ENCODE data around the gene HP1BP3. TPM values are rescaled to one million over a fixed set of nuclear protein-coding genes. Genes with fewer than 3 reads are reported as not detected.

Gene HP1BP3
- total RNA-seq, 1 experiment from 2014 or later = 251 TPM

DNA sequence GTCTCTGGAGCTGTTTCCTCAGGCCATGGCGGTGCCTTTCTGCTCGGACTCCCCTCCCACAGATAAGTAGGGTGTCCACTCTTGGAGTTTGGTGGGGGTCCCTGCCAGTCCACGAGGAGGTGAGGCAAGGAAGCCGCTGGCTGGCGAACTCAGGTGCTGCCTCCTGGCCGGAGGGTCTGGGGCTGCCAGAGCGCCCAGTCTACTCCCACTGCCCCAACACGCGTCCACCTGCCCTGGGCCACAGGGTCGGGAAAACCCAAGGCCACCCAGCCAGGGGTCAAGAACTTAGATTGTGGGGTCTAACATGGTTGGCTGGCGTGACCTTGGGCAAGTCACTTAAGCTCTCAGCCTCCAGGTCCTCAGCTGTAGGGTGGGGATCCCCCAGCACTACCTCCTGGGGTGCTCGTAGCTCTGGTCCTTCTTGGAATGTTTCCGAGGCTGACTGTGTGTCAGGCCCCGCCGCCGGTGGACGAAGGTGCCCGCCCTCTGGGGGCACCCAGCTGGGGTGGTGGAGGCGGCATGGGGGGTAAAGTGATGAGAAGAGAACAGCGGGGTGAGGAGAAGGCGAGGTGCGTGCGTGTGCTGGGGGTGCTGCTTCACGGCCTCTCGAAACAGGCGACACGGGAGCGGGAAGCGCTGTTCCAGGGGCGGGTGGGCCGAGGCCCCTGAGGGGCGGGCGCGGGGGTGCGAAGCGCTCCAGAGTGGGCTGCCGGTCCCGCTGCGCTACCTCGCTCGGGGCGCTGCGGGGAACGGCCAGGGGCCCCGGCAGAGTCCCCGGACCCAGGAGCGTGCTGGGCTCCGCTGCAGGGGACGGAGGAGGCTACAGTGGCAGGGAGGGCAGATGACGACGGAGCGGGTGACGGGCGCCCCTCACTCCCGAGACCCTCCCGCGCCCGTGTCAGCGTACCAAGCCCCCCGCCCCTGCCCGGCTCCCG lies 55.8 kb downstream of the HP1BP3 start:
- TF ChIP-seq EZH2 (IDR thresholded peaks at IDR 0.05; ENCODE audit: low read depth) (no peak), CTCF (conservative IDR thresholded peaks at IDR 0.05) (no peak)
- Histone ChIP-seq H2AFZ (no peak overlapping the region), H3K27ac (no peak overlapping the region), H3K4me1 (replicated peaks; ENCODE audit: insufficient read depth) (peaks cover 12% of the 10 kb centered on the region), H3K9me2 (ENCODE audit: insufficient read depth) (no peaks in the 10 kb centered on the region), H3K4me2 (peak overlapping the region; percentile 88), H3K79me2 (ENCODE audit: low read depth) (no peaks in the 10 kb centered on the region), H3K27me3 (ENCODE audit: insufficient read depth, low read depth) (no peaks in the 10 kb centered on the region), H3K9me3 (ENCODE audit: insufficient read depth, low read depth) (no peaks in the 10 kb centered on the region), H4K20me1 (ENCODE audit: insufficient read depth) (no peaks in the 10 kb centered on the region), H3K4me3 (peak overlapping the region; percentile 58; the same call in 1 of the 2 replicates), H3F3A (ENCODE audit: insufficient read depth, low read depth) (peaks cover 15% of the 10 kb centered on the region), H3K36me3 (ENCODE audit: low read depth) (no peaks in the 10 kb centered on the region)
- intact Hi-C loops (cut with micrococcal nuclease; ENCODE audit: unreplicated experiment) = loop anchor here (5.0 kb wide), 2 partner anchors 34 to 209 kb away; no protein-coding TSS in a partner anchor
- DNase-seq = no peak
- no TSS peak for BruUV-seq (replicated peaks)
- ChIA-PET POLR2A (ENCODE audit: unreplicated experiment) (no interaction called here), CTCF (interaction anchor here (0.6 to 0.7 kb wide), 2 partner anchors 56 to 107 kb away, joined by 5 to 6 read pairs; partner anchors contain the start of gene HP1BP3)

DNA sequence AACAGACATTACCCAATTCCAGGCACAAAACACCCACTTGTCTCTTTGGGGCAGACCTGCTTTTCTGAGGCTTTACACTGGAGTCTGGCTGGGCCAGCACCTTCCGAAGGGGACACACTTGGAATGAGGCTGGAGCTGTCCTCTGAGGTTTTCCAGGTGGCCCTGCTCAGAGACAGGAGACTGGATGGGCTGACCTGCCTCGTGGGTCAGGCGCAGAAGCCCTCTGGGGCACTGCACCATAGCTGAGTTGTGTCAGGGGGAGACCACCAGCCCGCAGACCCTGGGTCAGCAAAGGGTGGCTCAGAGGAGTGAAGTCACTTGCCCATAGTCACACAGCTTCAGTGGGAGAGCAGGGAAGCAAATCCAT lies 56.4 kb downstream of the HP1BP3 start:
- H2AFZ ChIP-seq = no peak overlapping the region
- intact Hi-C loops (cut with micrococcal nuclease; ENCODE audit: unreplicated experiment) = loop anchor here (5.0 kb wide), 2 partner anchors 33 to 208 kb away; no protein-coding TSS in a partner anchor
- H3K36me3 ChIP-seq (ENCODE audit: low read depth) = no peaks in the 10 kb centered on the region
- H3K4me1 ChIP-seq (replicated peaks; ENCODE audit: insufficient read depth) = peaks cover 12% of the 10 kb centered on the region
- POLR2A ChIA-PET (ENCODE audit: unreplicated experiment) = no interaction called here
- no peak overlapping the region for H3K27ac ChIP-seq
- no peak overlapping the region for H3K4me2 ChIP-seq
- no peaks in the 10 kb centered on the region for H3K9me3 ChIP-seq (ENCODE audit: insufficient read depth, low read depth)
- no peaks in the 10 kb centered on the region for H4K20me1 ChIP-seq (ENCODE audit: insufficient read depth)
- H3K79me2 ChIP-seq (ENCODE audit: low read depth) = no peaks in the 10 kb centered on the region
- H3K4me3 ChIP-seq = no peak overlapping the region
- CTCF ChIA-PET = interaction anchor here (0.6 kb wide), 1 partner anchor 106 kb away, joined by 6 read pairs; no protein-coding TSS in a partner anchor
- peaks cover 15% of the 10 kb centered on the region for H3F3A ChIP-seq (ENCODE audit: insufficient read depth, low read depth)
- no peak for DNase-seq
- H3K27me3 ChIP-seq (ENCODE audit: insufficient read depth, low read depth) = no peaks in the 10 kb centered on the region
- BruUV-seq (replicated peaks) = no TSS peak
- no peaks in the 10 kb centered on the region for H3K9me2 ChIP-seq (ENCODE audit: insufficient read depth)
- TF ChIP-seq EZH2 (IDR thresholded peaks at IDR 0.05; ENCODE audit: low read depth) (no peak), CTCF (conservative IDR thresholded peaks at IDR 0.05) (no peak)

- ChIA-PET POLR2A (ENCODE audit: unreplicated experiment) (no interaction called here), CTCF (interaction anchor here (0.6 kb wide), 1 partner anchor 106 kb away, joined by 6 read pairs; no protein-coding TSS in a partner anchor)
These were observed 57.0 kb downstream of the HP1BP3 start for GRCh38 chr1:20729990-20730689.

More at GRCh38 chr1:20729990-20730689, 57.0 kb downstream of the HP1BP3 start:
- DNase-seq = no peak
- no peak overlapping the region for H3K4me2 ChIP-seq
- TF ChIP-seq EZH2 (IDR thresholded peaks at IDR 0.05; ENCODE audit: low read depth) (no peak), CTCF (conservative IDR thresholded peaks at IDR 0.05) (no peak)
- no peak overlapping the region for H3K27ac ChIP-seq
- H2AFZ ChIP-seq = no peak overlapping the region
- peaks cover 15% of the 10 kb centered on the region for H3F3A ChIP-seq (ENCODE audit: insufficient read depth, low read depth)
- intact Hi-C loops (cut with micrococcal nuclease; ENCODE audit: unreplicated experiment) = loop anchor here (5.0 kb wide), 2 partner anchors 33 to 208 kb away; no protein-coding TSS in a partner anchor
- no peaks in the 10 kb centered on the region for H3K27me3 ChIP-seq (ENCODE audit: insufficient read depth, low read depth)
- no peak overlapping the region for H3K4me3 ChIP-seq
- H3K4me1 ChIP-seq (replicated peaks; ENCODE audit: insufficient read depth) = peaks cover 12% of the 10 kb centered on the region
- no peaks in the 10 kb centered on the region for H3K9me2 ChIP-seq (ENCODE audit: insufficient read depth)
- no peaks in the 10 kb centered on the region for H3K36me3 ChIP-seq (ENCODE audit: low read depth)
- no peaks in the 10 kb centered on the region for H3K79me2 ChIP-seq (ENCODE audit: low read depth)
- no peaks in the 10 kb centered on the region for H3K9me3 ChIP-seq (ENCODE audit: insufficient read depth, low read depth)
- no TSS peak for BruUV-seq (replicated peaks)
- H4K20me1 ChIP-seq (ENCODE audit: insufficient read depth) = no peaks in the 10 kb centered on the region

All from PC-9 (cell line).